ENCODE data around the gene NFAM1.

NFAM1 gene

GRCh38 chr22:42446151-42446550 lies 13.9 kb upstream of the NFAM1 start:
- Mint-ChIP-seq H3K27ac (no peak overlapping the region), H3K36me3 (no peaks in the 10 kb centered on the region), H3K4me3 (no peak overlapping the region), H3K9me3 (no peaks in the 10 kb centered on the region), H3K4me1 (peaks cover 25% of the 10 kb centered on the region in 2 donors), H3K27me3 (peaks cover 26 to 40% of the 10 kb centered on the region in 2 donors)
- ATAC-seq (replicated peaks) (no peak), DNase-seq (no peak)

- Mint-ChIP-seq H3K27me3 (peaks cover 31 to 44% of the 10 kb centered on the region in 2 donors), H3K4me1 (peaks cover 33 to 37% of the 10 kb centered on the region in 2 donors), H3K27ac (peak overlapping the region; percentile 65), H3K4me3 (peak overlapping the region; percentile 75 to 82), H3K9me3 (no peaks in the 10 kb centered on the region), H3K36me3 (no peaks in the 10 kb centered on the region)
- DNase-seq (peak; percentile 50), ATAC-seq (replicated peaks) (peak; percentile 75 to 76)
These were observed 12.1 kb upstream of the NFAM1 start for GRCh38 chr22:42444077-42444904.

- DNase-seq, result no peak
- peaks cover 31 to 44% of the 10 kb centered on the region in 2 donors for H3K27me3 Mint-ChIP-seq
- no peak overlapping the region for H3K27ac Mint-ChIP-seq
- H3K4me3 Mint-ChIP-seq, result peak overlapping the region in 1 of 2 donors; percentile 82
- H3K4me1 Mint-ChIP-seq, result peaks cover 37 to 42% of the 10 kb centered on the region in 2 donors
- peak; percentile 38 to 65 for ATAC-seq (replicated peaks)
- no peaks in the 10 kb centered on the region for H3K9me3 Mint-ChIP-seq
- H3K36me3 Mint-ChIP-seq, result no peaks in the 10 kb centered on the region
These were observed 11.3 kb upstream of the NFAM1 start for GRCh38 chr22:42443240-42444076.

- ATAC-seq (replicated peaks) (no peak), DNase-seq (no peak)
- no peaks in the 10 kb centered on the region for H3K9me3 Mint-ChIP-seq
- no peak overlapping the region for H3K27ac Mint-ChIP-seq
- H3K4me1 Mint-ChIP-seq, result peaks cover 44 to 49% of the 10 kb centered on the region in 2 donors
- no peaks in the 10 kb centered on the region for H3K36me3 Mint-ChIP-seq
- peaks cover 31 to 44% of the 10 kb centered on the region in 2 donors for H3K27me3 Mint-ChIP-seq
- no peak overlapping the region for H3K4me3 Mint-ChIP-seq
These were observed 10.5 kb upstream of the NFAM1 start for GRCh38 chr22:42442748-42443147.

GRCh38 chr22:42440728-42441127 lies 8.5 kb upstream of the NFAM1 start:
- Mint-ChIP-seq H3K27me3 (peaks cover 29 to 51% of the 10 kb centered on the region in 2 donors), H3K27ac (no peak overlapping the region), H3K4me3 (no peak overlapping the region), H3K36me3 (no peaks in the 10 kb centered on the region), H3K9me3 (no peaks in the 10 kb centered on the region), H3K4me1 (peaks cover 51 to 67% of the 10 kb centered on the region in 2 donors)
- no peak for ATAC-seq (replicated peaks)
- DNase-seq, result no peak

GRCh38 chr22:42439821-42440674 lies 7.8 kb upstream of the NFAM1 start:
- peaks cover 47 to 63% of the 10 kb centered on the region in 2 donors for H3K4me1 Mint-ChIP-seq
- H3K9me3 Mint-ChIP-seq, result no peaks in the 10 kb centered on the region
- H3K4me3 Mint-ChIP-seq, result peak overlapping the region; percentile 25 to 52
- H3K27ac Mint-ChIP-seq, result peak overlapping the region; percentile 83
- ATAC-seq (replicated peaks), result no peak
- no peaks in the 10 kb centered on the region for H3K36me3 Mint-ChIP-seq
- H3K27me3 Mint-ChIP-seq, result peaks cover 22 to 46% of the 10 kb centered on the region in 2 donors
- peak; percentile 11 for DNase-seq

- H3K4me3 Mint-ChIP-seq, result peak overlapping the region in 1 of 2 donors; percentile 25
- no peak overlapping the region for H3K27ac Mint-ChIP-seq
- peaks cover 37 to 54% of the 10 kb centered on the region in 2 donors for H3K4me1 Mint-ChIP-seq
- ATAC-seq (replicated peaks), result no peak
- no peaks in the 10 kb centered on the region for H3K36me3 Mint-ChIP-seq
- peaks cover 29 to 46% of the 10 kb centered on the region in 2 donors for H3K27me3 Mint-ChIP-seq
- no peak for DNase-seq
- no peaks in the 10 kb centered on the region for H3K9me3 Mint-ChIP-seq
These were observed 6.9 kb upstream of the NFAM1 start for GRCh38 chr22:42439021-42439567.

GRCh38 chr22:42438293-42438650 lies 6.1 kb upstream of the NFAM1 start:
- H3K9me3 Mint-ChIP-seq, result no peaks in the 10 kb centered on the region
- peaks cover 37 to 53% of the 10 kb centered on the region in 2 donors for H3K27me3 Mint-ChIP-seq
- no peak for DNase-seq
- H3K27ac Mint-ChIP-seq, result peak overlapping the region; percentile 37
- peaks cover 31 to 45% of the 10 kb centered on the region in 2 donors for H3K4me1 Mint-ChIP-seq
- H3K36me3 Mint-ChIP-seq, result no peaks in the 10 kb centered on the region
- H3K4me3 Mint-ChIP-seq, result peak overlapping the region; percentile 83 to 90
- ATAC-seq (replicated peaks), result no peak

GRCh38 chr22:42437488-42438292 lies 5.5 kb upstream of the NFAM1 start:
- no peaks in the 10 kb centered on the region for H3K9me3 Mint-ChIP-seq
- H3K4me3 Mint-ChIP-seq, result peak overlapping the region; percentile 83 to 90
- H3K4me1 Mint-ChIP-seq, result peaks cover 29 to 42% of the 10 kb centered on the region in 2 donors
- no peaks in the 10 kb centered on the region for H3K36me3 Mint-ChIP-seq
- ATAC-seq (replicated peaks), result peak; percentile 82 to 90
- peak; percentile 72 for DNase-seq
- H3K27me3 Mint-ChIP-seq, result peaks cover 43 to 59% of the 10 kb centered on the region in 2 donors
- H3K27ac Mint-ChIP-seq, result peak overlapping the region; percentile 44

- Mint-ChIP-seq H3K9me3 (no peaks in the 10 kb centered on the region), H3K27me3 (peaks cover 47 to 66% of the 10 kb centered on the region in 2 donors), H3K27ac (peak overlapping the region; percentile 37), H3K36me3 (no peaks in the 10 kb centered on the region), H3K4me3 (no peak overlapping the region), H3K4me1 (peaks cover 31 to 51% of the 10 kb centered on the region in 2 donors)
- ATAC-seq (replicated peaks) (no peak), DNase-seq (no peak)
These were observed 4.2 kb upstream of the NFAM1 start for GRCh38 chr22:42436404-42436803.

GRCh38 chr22:42434748-42435425 lies 2.7 kb upstream of the NFAM1 start:
- Mint-ChIP-seq H3K4me3 (no peak overlapping the region), H3K36me3 (no peaks in the 10 kb centered on the region), H3K27ac (no peak overlapping the region), H3K27me3 (peaks cover 45 to 73% of the 10 kb centered on the region in 2 donors), H3K9me3 (no peaks in the 10 kb centered on the region), H3K4me1 (peaks cover 24 to 45% of the 10 kb centered on the region in 2 donors)
- DNase-seq (no peak), ATAC-seq (replicated peaks) (no peak)

GRCh38 chr22:42433754-42434682 lies 1.8 kb upstream of the NFAM1 start:
- no peaks in the 10 kb centered on the region for H3K9me3 Mint-ChIP-seq
- H3K4me3 Mint-ChIP-seq, result no peak overlapping the region
- peaks cover 49 to 78% of the 10 kb centered on the region in 2 donors for H3K27me3 Mint-ChIP-seq
- H3K4me1 Mint-ChIP-seq, result peaks cover 18 to 36% of the 10 kb centered on the region in 2 donors
- no peak overlapping the region for H3K27ac Mint-ChIP-seq
- no peaks in the 10 kb centered on the region for H3K36me3 Mint-ChIP-seq
- DNase-seq, result no peak
- ATAC-seq (replicated peaks), result no peak

Data from stimulated activated naive B cell treated with anti-CD40 and anti-IgM and Interleukin-4, amounts not matched to agents 10 μg/mL and 1 μg/mL and 100 μg/mL, for 72 hours (primary cell).